Peyer's patch (tissue), 4 donors: ENCODE results near the gene MECR.

Experiments
- POLR2A ChIP-seq, 2 donors: fragments of 450-650 bp; IDR thresholded peaks; one replicate each; pipeline ENCODE4 v1.5.1; 2017; ENCODE audit warnings: antibody characterized with exemption in 2 of 2, mild to moderate bottlenecking in 2 of 2, moderate library complexity in 2 of 2
- TF ChIP-seq, protein P1 (sequence below), 6 experiments: fragments of 450-650 bp in 4 of 6; fragments of 200-600 bp in 2 of 6; sonication (generic) in 1 of 6; IDR thresholded peaks; one replicate each; pipeline ENCODE4 v1.5.1; 2017 to 2019; ENCODE audit warnings: antibody characterized with exemption in 6 of 6, mild to moderate bottlenecking in 3 of 6, moderate library complexity in 1 of 6

- TF ChIP-seq, protein P1, sequence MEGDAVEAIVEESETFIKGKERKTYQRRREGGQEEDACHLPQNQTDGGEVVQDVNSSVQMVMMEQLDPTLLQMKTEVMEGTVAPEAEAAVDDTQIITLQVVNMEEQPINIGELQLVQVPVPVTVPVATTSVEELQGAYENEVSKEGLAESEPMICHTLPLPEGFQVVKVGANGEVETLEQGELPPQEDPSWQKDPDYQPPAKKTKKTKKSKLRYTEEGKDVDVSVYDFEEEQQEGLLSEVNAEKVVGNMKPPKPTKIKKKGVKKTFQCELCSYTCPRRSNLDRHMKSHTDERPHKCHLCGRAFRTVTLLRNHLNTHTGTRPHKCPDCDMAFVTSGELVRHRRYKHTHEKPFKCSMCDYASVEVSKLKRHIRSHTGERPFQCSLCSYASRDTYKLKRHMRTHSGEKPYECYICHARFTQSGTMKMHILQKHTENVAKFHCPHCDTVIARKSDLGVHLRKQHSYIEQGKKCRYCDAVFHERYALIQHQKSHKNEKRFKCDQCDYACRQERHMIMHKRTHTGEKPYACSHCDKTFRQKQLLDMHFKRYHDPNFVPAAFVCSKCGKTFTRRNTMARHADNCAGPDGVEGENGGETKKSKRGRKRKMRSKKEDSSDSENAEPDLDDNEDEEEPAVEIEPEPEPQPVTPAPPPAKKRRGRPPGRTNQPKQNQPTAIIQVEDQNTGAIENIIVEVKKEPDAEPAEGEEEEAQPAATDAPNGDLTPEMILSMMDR (IDR thresholded peaks at IDR 0.05): no peak
- no peak for TF ChIP-seq POLR2A (IDR thresholded peaks at IDR 0.05)
Observed at GRCh38 chr1:29247571-29248273, 17.0 kb upstream of the MECR start.
